Transverse colon (tissue), 4 donors: ENCODE results near the gene PTPRN2. TPM values are rescaled to one million over a fixed set of nuclear protein-coding genes. Genes with fewer than 3 reads are reported as not detected.

Experiments
- DNase-seq: peaks from one replicate; pipeline ENCODE4 v3.0.0-alpha.2; 2019
- H3K27ac ChIP-seq, 4 donors: fragments of 200-600 bp; sonication (generic); 2 replicates each; pipeline ENCODE4 v1.5.1; 2016 to 2018; ENCODE audit warnings: inconsistent platforms in 4 of 4
- H3K27me3 ChIP-seq: fragments of 200-600 bp; sonication (generic); 2 replicates; pipeline ENCODE4 v1.5.1; 2017; ENCODE audit warnings: inconsistent platforms
- H3K36me3 ChIP-seq, 4 donors: fragments of 200-600 bp; sonication (generic); 2 replicates each; pipeline ENCODE4 v1.5.1; 2017 to 2019; ENCODE audit warnings: inconsistent platforms in 4 of 4
- H3K4me1 ChIP-seq, 4 donors: fragments of 200-600 bp; sonication (generic); 2 replicates each; pipeline ENCODE4 v1.5.1; 2017 to 2020; ENCODE audit warnings: inconsistent platforms in 4 of 4
- H3K4me3 ChIP-seq, 4 donors: fragments of 200-600 bp; sonication (generic); 1 replicate in 1 of 4; 2 replicates in 3 of 4; pipeline versions ENCODE4 v1.5.1 to v1.6.1; 2017 to 2019; ENCODE audit warnings: inconsistent platforms in 4 of 4
- H3K9me3 ChIP-seq, 2 donors: fragments of 200-600 bp; sonication (generic); 2 replicates each; pipeline ENCODE4 v1.5.1; 2017 to 2019; ENCODE audit warnings: inconsistent platforms in 2 of 2
- CTCF ChIP-seq, 5 experiments: fragments of 200-600 bp in 3 of 5; fragments of 450-650 bp in 2 of 5; sonication (generic) in 3 of 5; IDR thresholded peaks; 1 replicate in 2 of 5; 2 replicates in 3 of 5; pipeline ENCODE4 v1.5.1; 2016 to 2017; ENCODE audit warnings: antibody characterized with exemption in 5 of 5, inconsistent platforms in 3 of 5, mild to moderate bottlenecking in 2 of 5, moderate library complexity in 1 of 5
- EP300 ChIP-seq: sonication (generic); formaldehyde crosslinking; IDR thresholded peaks from one replicate; pipeline ENCODE4 v1.6.1; 2017; ENCODE audit warnings: antibody characterized with exemption, low read depth
- POLR2A ChIP-seq: fragments of 450-650 bp; IDR thresholded peaks from one replicate; pipeline ENCODE4 v1.6.1; 2016; ENCODE audit warnings: antibody characterized with exemption, mild to moderate bottlenecking, moderate library complexity
- POLR2AphosphoS5 ChIP-seq, 3 donors: sonication (generic); formaldehyde crosslinking; IDR thresholded peaks; one replicate each; pipeline ENCODE4 v1.6.1; 2016; ENCODE audit warnings: antibody characterized with exemption in 3 of 3
- WGBS, 2 donors: methylation state at CpG; one replicate each; pipeline ENCODE4 v1.1.5; 2018; ENCODE audit warnings: low coverage in 1 of 2; 5-methylcytosine and 5-hydroxymethylcytosine counted together
- in situ Hi-C, 4 donors: fragments of 200-750 bp; cut with MboI; loops; one replicate each; pipeline versions ENCODE4 v1.15.0 to v1.15.1; 2017; ENCODE audit warnings: low sequenced_read_pairs in 3 of 4, low pct_ligation_motif_present in 1 of 4, low pct_unique_long_range_greater_than_20kb in 1 of 4
- intact Hi-C: fragments of 100-400 bp; cut with DNase I; formaldehyde crosslinking; loops from one replicate; pipeline ENCODE4 v1.15.1; 2023; ENCODE audit warnings: low total_unique reads
- total RNA-seq, 4 donors: library from RNA; depleted of rRNA; stranded (reverse); fragments of >200 nt; gene quantifications; one replicate each; pipeline ENCODE4 v1.1.0, GENCODE V29; 2016

PTPRN2 gene
- total RNA-seq, 4 donors from 2014 or later = 15.4 to 31.1 (median 21.8) TPM

- no peaks in the 10 kb centered on the region for H3K36me3 ChIP-seq
- H3K9me3 ChIP-seq = no peaks in the 10 kb centered on the region
- no peak for DNase-seq
- no peak for TF ChIP-seq POLR2A
- no peak for TF ChIP-seq POLR2AphosphoS5 (IDR thresholded peaks at IDR 0.05)
- no peak for TF ChIP-seq CTCF (IDR thresholded peaks at IDR 0.05)
- no peak for TF ChIP-seq EP300
- peaks cover 8% of the 10 kb centered on the region for H3K27me3 ChIP-seq
- in situ Hi-C loops (no loop called here), intact Hi-C loops (no loop called here)
- H3K4me1 ChIP-seq = no peaks in the 10 kb centered on the region
- 91% methylated on average over 15 of the region's 17 CpGs; no CpG with 5 or more reads in 1 of the 2 donors for WGBS, 2 donors
- no peak overlapping the region for H3K4me3 ChIP-seq
- no peak overlapping the region for H3K27ac ChIP-seq
Observed at GRCh38 chr7:157844611-157845010, 743.0 kb downstream of the PTPRN2 start.

- Histone ChIP-seq H3K4me3 (no peak overlapping the region), H3K4me1 (no peaks in the 10 kb centered on the region), H3K27ac (no peak overlapping the region), H3K9me3 (no peaks in the 10 kb centered on the region), H3K27me3 (peaks cover 8% of the 10 kb centered on the region), H3K36me3 (no peaks in the 10 kb centered on the region)
- TF ChIP-seq POLR2A (no peak), CTCF (IDR thresholded peaks at IDR 0.05) (no peak), EP300 (no peak), POLR2AphosphoS5 (IDR thresholded peaks at IDR 0.05) (no peak)
- in situ Hi-C loops = no loop called here
- WGBS, 2 donors = 74 to 81% methylated on average over 4 to 9 of the region's 9 CpGs
- intact Hi-C loops = no loop called here
- DNase-seq = no peak
Observed at GRCh38 chr7:157844141-157844540, 743.5 kb downstream of the PTPRN2 start.

DNA sequence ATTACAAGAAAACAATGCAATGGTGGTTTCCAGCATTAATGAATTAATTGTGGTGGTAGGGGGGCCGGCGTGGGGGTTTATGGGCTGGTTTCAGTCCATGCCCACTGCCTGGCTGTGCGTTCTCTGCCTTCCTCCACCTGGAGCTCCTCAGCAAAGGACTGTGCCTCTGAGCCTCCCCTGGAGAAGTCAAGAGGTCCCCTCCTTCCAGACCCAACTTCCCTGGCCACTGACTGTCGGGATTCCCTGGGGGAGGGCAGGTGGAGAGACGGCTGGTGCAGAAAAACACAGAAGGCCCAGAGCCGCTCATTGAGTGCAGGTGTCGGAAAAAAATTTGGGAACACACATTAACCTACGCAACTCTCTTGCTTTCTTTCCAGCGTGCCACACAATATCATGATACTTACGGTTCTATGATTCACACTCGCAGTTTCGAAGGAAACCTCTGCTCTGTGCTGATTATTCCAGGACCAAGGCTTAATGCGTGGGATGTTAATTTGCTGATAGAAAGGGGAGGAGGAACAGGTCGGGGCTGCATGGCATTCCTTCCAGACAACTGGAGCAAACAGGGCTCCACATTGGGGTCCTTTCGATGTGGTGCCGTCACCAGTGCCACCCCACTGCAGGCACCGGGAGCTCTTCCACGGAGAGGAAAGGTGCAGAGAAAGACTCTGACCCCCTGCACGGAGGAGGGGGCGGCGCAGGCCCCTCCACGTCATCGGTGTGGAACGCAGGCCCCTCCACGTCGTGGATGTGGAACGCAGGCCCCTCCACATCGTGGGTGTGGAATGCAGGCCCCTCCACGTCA lies 744.1 kb downstream of the PTPRN2 start:
- intact Hi-C loops = no loop called here
- WGBS, 2 donors = 87 to 92% methylated on average over 12 to 28 of the region's 29 CpGs
- TF ChIP-seq EP300 (no peak), CTCF (IDR thresholded peaks at IDR 0.05) (no peak), POLR2AphosphoS5 (IDR thresholded peaks at IDR 0.05) (no peak), POLR2A (no peak)
- Histone ChIP-seq H3K4me3 (no peak overlapping the region), H3K36me3 (no peaks in the 10 kb centered on the region), H3K4me1 (no peaks in the 10 kb centered on the region), H3K27me3 (peaks cover 8% of the 10 kb centered on the region), H3K27ac (no peak overlapping the region), H3K9me3 (no peaks in the 10 kb centered on the region)
- in situ Hi-C loops = no loop called here
- no peak for DNase-seq

- in situ Hi-C loops = no loop called here
- intact Hi-C loops = no loop called here
- Histone ChIP-seq H3K27me3 (peaks cover 8% of the 10 kb centered on the region), H3K9me3 (no peaks in the 10 kb centered on the region), H3K36me3 (no peaks in the 10 kb centered on the region), H3K4me3 (no peak overlapping the region), H3K4me1 (no peaks in the 10 kb centered on the region), H3K27ac (no peak overlapping the region)
- TF ChIP-seq CTCF (IDR thresholded peaks at IDR 0.05) (no peak), EP300 (no peak), POLR2A (no peak), POLR2AphosphoS5 (IDR thresholded peaks at IDR 0.05) (no peak)
- DNase-seq = no peak
- 74 to 84% methylated on average over 4 to 14 of the region's 14 CpGs for WGBS, 2 donors
Observed at GRCh38 chr7:157841773-157842370, 745.8 kb downstream of the PTPRN2 start.
